T1000 (cell line): ENCODE data around the gene MYLK.

ENCODE experiments used
- DNase-seq: peaks from one replicate; lab custom pipeline; 2025; ENCODE audit warnings: mixed read lengths; lab: John Stamatoyannopoulos, UW

MYLK gene

DNA sequence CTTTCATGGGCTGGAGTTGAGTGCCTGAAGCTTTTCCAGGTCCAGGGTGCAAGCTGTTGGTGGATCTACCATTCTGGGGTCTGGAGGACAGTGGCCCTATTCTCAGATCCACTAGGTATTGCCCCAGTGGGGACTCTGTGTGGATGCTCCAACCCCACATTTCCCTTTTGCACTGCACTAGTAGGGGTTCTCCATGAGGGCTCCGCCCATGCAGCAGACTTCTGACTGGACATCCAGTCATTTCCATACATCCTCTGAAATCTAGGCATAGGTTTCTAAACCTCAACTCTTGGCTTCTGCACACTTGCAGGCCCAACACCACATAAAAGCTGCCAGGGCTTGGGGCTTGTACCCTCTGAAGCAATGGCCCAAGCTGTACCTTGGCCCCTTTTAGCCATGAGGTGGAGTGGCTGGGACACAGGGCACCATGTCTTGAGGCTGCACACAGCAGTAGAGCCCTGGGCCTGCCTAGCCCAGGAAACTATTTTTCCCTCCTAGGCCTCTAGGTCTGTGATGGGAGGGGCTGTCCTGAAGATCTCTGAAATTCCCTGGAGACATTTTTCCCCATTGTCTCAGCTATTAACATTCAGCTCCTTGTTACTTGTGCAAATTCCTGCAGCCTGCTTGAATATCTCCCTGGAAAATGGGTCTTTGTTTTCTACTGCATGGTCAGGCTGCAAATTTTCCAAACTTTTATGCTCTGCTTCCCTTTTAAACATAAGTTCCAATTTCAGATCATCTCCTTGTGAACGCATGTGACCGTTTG is 293.3 kb downstream of the MYLK start:
- DNase-seq, result no peak

DNA sequence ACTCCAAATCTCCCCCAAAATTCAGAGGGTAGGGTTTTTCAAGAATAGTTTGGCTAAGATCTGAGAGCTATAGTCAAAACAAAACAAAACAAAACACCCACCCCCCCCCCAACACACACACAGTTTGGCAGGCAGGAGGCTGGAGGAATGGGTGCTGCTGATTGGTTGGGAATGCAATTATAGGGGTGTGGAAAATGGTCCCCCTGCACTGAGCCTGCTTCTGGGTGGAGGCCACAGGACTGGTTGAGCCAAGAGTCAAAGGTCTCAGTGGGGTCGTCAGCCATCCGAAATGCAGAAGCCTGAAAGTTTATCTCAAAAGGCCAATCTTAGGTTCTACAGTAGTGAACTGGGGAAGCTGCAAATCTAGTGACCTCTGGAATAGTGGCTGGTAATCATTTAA is 296.7 kb downstream of the MYLK start:
- no peak for DNase-seq

GRCh38 chr3:123586968-123587367 is 297.2 kb downstream of the MYLK start:
- peak; percentile 36 for DNase-seq

- DNase-seq, result no peak
These were observed 298.0 kb downstream of the MYLK start for GRCh38 chr3:123586131-123586530.

- peak; percentile 94 for DNase-seq
These were observed 298.9 kb downstream of the MYLK start, which contains the start of gene HACD2 for GRCh38 chr3:123584988-123585937. Gene HACD2 (minus strand): TSS chr3:123585053. CDS start chr3:123585027, 26 bp downstream.

DNA sequence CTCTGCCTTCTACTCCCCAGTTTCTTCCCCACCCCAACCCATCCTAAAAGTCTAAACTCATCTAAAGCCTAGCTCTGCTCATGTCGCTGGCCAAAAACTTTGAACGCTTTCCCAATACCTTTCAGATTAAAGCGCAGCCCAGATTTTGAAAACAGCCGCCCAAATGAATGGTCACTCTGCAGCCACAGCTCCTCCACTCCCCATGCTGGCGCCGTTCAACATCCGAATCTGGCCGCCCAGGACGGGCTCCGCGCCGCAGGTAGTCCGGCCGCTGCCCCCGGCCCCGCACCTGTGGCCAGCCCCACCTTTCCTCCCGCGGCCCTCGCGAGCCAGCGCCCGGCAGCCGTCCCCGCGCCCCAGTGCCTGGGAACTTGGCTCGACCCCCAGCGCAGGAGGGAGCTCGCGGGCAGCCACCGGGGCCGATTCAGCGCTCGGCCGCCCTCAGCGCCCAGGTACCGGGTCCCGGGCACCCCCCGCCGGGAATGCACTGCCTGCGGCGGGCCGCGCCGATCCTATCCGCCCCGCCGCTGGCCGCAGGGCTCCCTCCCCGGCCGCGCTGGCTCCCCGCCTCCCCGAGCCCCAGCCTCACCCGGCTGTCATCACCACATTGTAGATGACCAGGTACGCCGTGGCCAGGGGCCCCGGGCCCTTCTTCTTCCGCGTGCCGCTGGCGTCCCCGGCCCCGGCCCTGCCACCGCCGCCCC is 299.7 kb downstream of the MYLK start:
- no peak for DNase-seq

- no peak for DNase-seq
These were observed 300.6 kb downstream of the MYLK start for GRCh38 chr3:123583561-123583960.

DNA sequence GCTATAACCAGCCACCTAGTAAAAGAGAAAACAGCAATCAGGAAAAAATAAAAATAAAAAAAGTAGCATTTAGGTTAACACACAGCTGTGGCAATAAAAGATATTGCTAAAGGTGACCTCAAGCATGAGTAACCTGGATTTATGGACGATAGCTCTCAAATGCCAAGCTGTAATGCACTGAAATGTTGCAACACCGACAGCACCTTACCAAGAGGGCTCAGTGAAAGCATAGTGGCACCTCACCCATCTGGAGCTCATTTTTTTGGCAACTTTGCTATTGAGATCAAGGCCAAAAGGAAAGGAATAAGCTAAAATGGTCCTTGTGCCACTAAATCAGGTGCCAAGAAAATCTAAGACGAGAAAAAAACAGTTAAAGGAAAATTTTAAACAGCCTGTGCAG is 301.8 kb downstream of the MYLK start:
- no peak for DNase-seq

DNA sequence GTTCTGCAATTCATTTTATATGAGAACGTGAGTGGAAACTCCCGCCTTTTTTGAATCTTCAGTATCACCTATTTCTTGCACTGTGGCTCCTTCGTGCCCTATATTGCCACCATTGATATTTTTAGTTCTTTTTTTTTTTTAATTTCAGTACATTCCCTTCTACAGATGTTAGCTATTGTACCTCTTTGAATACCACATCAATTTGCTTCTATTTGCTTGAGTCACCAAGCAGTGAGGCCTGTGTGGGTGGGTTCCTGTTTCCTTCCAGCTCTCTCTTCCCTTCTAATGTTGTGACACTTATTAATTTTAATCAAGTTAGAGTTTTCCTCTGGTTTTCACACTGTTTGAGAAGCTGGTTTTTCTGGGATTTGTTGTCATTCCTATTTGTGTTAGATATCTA is 308.0 kb downstream of the MYLK start:
- no peak for DNase-seq

DNA sequence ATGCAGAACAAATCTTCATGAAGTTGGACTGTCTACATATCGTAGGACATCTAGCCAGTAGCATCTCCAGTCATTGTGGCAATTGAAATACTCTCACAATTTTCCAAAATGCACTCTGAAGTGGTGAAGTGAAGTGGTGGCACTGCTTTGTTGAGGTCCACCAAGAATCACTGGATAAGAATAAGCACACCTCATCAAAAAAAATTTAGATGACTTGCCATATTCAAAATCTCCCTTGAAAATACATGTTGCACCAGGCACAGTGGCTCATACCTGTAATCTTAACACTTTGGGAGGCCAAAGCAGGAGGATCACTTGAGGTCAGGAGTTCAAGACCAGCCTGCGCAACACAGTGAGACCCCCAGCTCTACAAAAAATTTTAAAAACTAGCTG is 312.2 kb downstream of the MYLK start:
- no peak for DNase-seq

DNA sequence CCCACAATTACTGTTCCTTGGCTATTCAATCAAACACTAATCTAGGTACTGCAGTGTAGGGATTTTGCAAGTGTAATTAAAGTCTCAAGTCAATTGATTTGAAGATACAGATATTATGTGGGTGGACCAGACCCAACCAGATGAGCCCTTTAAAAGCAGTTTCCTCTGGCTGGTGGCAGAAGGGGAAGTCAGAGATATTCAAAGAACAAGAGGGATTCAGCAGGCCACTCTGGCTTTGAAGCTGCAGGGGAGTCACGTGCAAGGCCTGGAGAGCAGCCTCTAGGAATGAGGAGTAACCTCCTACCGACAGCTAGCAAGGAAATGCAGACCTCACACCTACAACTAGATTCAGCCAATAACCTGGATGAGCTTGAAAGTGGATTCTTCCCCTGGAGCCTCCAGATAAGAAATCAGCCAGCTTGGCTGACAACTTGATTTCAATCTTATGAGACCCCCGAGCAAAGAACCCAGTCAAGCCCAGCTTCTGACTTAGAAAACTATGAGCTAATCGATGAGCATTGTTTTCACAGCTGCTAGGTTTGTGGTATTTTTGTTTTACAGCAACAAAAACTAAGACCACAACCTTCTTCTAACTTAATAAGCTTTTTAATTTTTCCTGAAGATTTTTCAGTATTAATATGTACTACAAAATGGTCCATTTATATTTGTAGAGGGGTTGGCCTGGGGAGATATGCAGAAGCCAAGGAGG is 312.7 kb downstream of the MYLK start:
- no peak for DNase-seq

DNA sequence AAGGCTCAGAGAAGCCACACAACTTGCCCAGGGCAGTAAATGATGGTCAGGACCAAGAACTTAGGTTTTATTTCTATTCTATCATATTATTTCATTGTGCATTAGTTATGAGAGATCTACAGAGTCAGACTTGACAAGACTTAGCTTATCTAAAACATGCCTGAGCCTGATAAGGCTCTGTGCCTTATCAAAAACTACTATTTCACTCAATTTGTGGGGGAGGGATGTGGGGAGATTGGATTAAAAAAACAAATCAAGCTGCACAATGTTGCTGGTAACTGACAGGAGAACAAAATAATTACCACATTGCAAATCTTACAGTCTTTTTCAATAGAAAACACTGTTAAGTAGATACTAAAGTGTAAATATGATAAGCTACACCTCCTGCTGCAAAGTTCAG is 315.3 kb downstream of the MYLK start:
- DNase-seq, result no peak

DNA sequence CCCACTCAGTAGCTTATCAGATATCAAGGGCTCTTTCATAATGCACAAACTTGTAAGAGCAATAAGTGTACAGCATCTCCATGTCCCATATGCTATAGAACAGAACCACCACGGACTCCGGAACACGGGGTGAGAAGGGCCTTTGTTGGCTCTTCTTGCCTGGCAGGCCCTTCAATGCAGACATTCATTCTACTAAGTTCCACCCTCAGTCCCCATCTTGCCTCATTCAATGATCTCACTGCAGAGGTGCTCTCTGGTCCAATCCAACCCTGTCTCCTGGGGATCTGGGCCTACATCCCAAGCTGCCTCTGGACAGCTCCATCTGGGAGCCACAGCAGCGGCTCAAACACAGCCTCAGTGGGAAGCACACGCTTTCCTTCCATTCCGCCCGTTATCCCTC is 316.1 kb downstream of the MYLK start:
- DNase-seq, result no peak

DNA sequence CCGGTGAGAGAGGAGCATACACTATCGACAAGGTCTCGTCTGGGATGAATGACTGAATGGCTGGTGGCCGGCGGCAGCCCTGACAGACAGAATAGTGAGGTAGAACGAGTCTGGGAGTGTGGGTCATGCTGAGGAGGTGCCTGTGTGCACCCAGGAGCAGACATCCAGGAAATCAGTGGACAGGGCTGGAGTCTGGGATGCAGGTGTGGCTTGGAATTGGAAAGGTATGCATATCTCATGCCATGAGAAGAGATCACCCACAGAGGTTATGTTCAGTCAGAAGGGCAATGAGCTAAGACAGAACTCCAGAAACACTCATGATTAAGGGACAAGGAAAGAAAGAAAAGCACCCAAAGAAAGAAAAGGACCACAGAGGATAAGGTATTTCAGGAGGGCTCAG is 320.1 kb downstream of the MYLK start:
- DNase-seq, result no peak

- DNase-seq, result no peak
These were observed 321.6 kb downstream of the MYLK start for GRCh38 chr3:123562547-123562946.

DNA sequence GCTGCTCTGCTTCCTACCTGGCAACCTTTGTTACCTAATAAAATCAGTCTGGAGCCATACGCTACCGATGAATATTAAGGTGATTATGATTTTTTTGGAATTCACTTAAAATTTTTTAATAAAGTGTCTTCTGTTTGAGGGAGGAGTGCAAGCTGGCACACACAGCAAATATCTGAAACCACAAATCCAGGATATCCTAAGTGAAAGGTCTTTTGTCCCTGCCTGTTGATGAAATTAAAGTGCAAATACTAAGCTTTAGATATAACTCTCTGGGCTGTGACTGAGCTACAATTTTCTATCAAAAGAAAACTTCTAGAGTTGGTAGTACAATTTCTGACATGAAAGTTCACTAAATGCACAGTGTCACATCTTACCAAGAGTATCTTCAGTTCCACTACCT is 322.9 kb downstream of the MYLK start:
- no peak for DNase-seq
